Neural cell (in vitro differentiated cells): ENCODE data around the gene ASCC3. TPM values are rescaled to one million over a fixed set of nuclear protein-coding genes. Genes with fewer than 3 reads are reported as not detected.
A peak's percentile ranks its signal among the peaks of the same experiment; 100 is the strongest.

Source experiments
- H2AFZ ChIP-seq: fragments of 200-600, 300-800 bp; sonication (generic), shearing (Covaris generic); 2 replicates; pipeline ENCODE4 v1.6.0; 2014; ENCODE audit warnings: low read depth, mild to moderate bottlenecking, antibody characterized with exemption, low read length, moderate library complexity
- H3F3A ChIP-seq: fragments of 200-600 bp; shearing (Covaris generic); 2 replicates; pipeline ENCODE4 v1.6.1; 2016; ENCODE audit warnings: mild to moderate bottlenecking, moderate library complexity, mixed read lengths, antibody characterized with exemption, low read length; ENCODE audit not compliant: insufficient read depth, poor library complexity, severe bottlenecking
- H3K27ac ChIP-seq: fragments of 200-600, 300-800 bp; sonication (generic), shearing (Covaris generic); 2 replicates; pipeline ENCODE4 v1.5.1; 2014; ENCODE audit warnings: mild to moderate bottlenecking, low read length, moderate library complexity
- H3K27me3 ChIP-seq: fragments of 300-800, 200-600 bp; sonication (generic), shearing (Covaris generic); 2 replicates; pipeline ENCODE4 v1.6.0; 2014; ENCODE audit warnings: mild to moderate bottlenecking, low read depth, low read length, moderate library complexity; ENCODE audit not compliant: insufficient read depth
- H3K36me3 ChIP-seq: fragments of 300-800, 200-600 bp; sonication (generic), shearing (Covaris generic); 2 replicates; pipeline ENCODE4 v1.5.1; 2014; ENCODE audit warnings: mild to moderate bottlenecking, antibody characterized with exemption, low read length, moderate library complexity; ENCODE audit not compliant: insufficient read depth
- H3K4me2 ChIP-seq: fragments of 300-800, 200-600 bp; sonication (generic), shearing (Covaris generic); 2 replicates; pipeline ENCODE4 v1.6.0; 2014; ENCODE audit warnings: mild to moderate bottlenecking, low read length
- H3K4me3 ChIP-seq: fragments of 300-800, 200-600 bp; sonication (generic), shearing (Covaris generic); 2 replicates; pipeline ENCODE4 v1.5.1; 2014; ENCODE audit warnings: mild to moderate bottlenecking, low read length, moderate library complexity
- H3K79me2 ChIP-seq: fragments of 200-600 bp; shearing (Covaris generic); replicated peaks from 2 replicates; pipeline ENCODE4 v1.6.0; 2014; ENCODE audit warnings: mild to moderate bottlenecking, low read length, moderate library complexity; ENCODE audit not compliant: insufficient read depth
- H3K9ac ChIP-seq: fragments of 300-800, 200-600 bp; sonication (generic), shearing (Covaris generic); 2 replicates; pipeline ENCODE4 v1.6.1; 2016; ENCODE audit warnings: mild to moderate bottlenecking, low read length, mixed read lengths
- H3K9me2 ChIP-seq: fragments of 200-600 bp; shearing (Covaris generic); 2 replicates; pipeline ENCODE4 v1.6.1; 2016; ENCODE audit warnings: mild to moderate bottlenecking, low read length, mixed read lengths; ENCODE audit not compliant: insufficient read depth
- H3K9me3 ChIP-seq: fragments of 200-600, 300-800 bp; sonication (generic), shearing (Covaris generic); 2 replicates; pipeline ENCODE4 v1.6.1; 2016; ENCODE audit warnings: mild to moderate bottlenecking, mixed run types, low read length, moderate library complexity, mixed read lengths
- H4K20me1 ChIP-seq: fragments of 200-600 bp; shearing (Covaris generic); 2 replicates; pipeline ENCODE4 v1.6.1; 2016; ENCODE audit warnings: mild to moderate bottlenecking, mixed run types; ENCODE audit not compliant: insufficient read depth
- EP300 ChIP-seq: fragments of 450-650 bp; conservative IDR thresholded peaks from 2 replicates; pipeline ENCODE4 v1.6.1; 2014; ENCODE audit warnings: antibody characterized with exemption, mild to moderate bottlenecking, moderate library complexity; ENCODE audit not compliant: poor library complexity, severe bottlenecking
- EZH2 ChIP-seq: fragments of 200-600, 300-800 bp; shearing (Covaris generic), sonication (generic); IDR thresholded peaks from 2 replicates; pipeline ENCODE4 v1.6.1; 2014; ENCODE audit warnings: antibody characterized with exemption, low read length, borderline replicate concordance, mild to moderate bottlenecking; ENCODE audit not compliant: insufficient read depth, poor library complexity, severe bottlenecking
- MXI1 ChIP-seq: fragments of 450-650 bp; conservative IDR thresholded peaks from 2 replicates; pipeline ENCODE4 v1.6.1; 2014; ENCODE audit warnings: antibody characterized with exemption, mild to moderate bottlenecking; ENCODE audit not compliant: poor library complexity, severe bottlenecking
- POLR2AphosphoS5 ChIP-seq: IDR thresholded peaks from 2 replicates; pipeline ENCODE4 v1.6.1; 2012
- RAD21 ChIP-seq: fragments of 450-650 bp; conservative IDR thresholded peaks from 2 replicates; pipeline ENCODE4 v1.6.1; 2014; ENCODE audit warnings: antibody characterized with exemption, mild to moderate bottlenecking, moderate library complexity
- SMC3 ChIP-seq: fragments of 450-650 bp; conservative IDR thresholded peaks from 2 replicates; pipeline ENCODE4 v1.6.1; 2014; ENCODE audit warnings: antibody characterized with exemption, mild to moderate bottlenecking, moderate library complexity; ENCODE audit not compliant: poor library complexity
- TAF1 ChIP-seq: IDR thresholded peaks from 2 replicates; pipeline ENCODE4 v1.6.1; 2012; ENCODE audit warnings: low read depth
- polyA plus RNA-seq: library from polyadenylated mRNA; depleted of rRNA; stranded (reverse); fragments of >200 nt; gene quantifications from 2 replicates; pipeline ENCODE4 v1.2.3, GENCODE V29; 2014
- TF ChIP-seq, protein P1 (sequence below): IDR thresholded peaks from 2 replicates; pipeline ENCODE4 v1.6.1; 2012; ENCODE audit warnings: borderline replicate concordance
- TF ChIP-seq, protein P2 (sequence below): fragments of 450-650 bp; IDR thresholded peaks from 2 replicates; pipeline ENCODE4 v1.5.1; 2014; ENCODE audit warnings: antibody characterized with exemption, mild to moderate bottlenecking, moderate library complexity; ENCODE audit not compliant: poor library complexity, severe bottlenecking

ASCC3 gene
- polyA plus RNA-seq, 1 donor from 2014 or later, result 14.9 TPM

DNA sequence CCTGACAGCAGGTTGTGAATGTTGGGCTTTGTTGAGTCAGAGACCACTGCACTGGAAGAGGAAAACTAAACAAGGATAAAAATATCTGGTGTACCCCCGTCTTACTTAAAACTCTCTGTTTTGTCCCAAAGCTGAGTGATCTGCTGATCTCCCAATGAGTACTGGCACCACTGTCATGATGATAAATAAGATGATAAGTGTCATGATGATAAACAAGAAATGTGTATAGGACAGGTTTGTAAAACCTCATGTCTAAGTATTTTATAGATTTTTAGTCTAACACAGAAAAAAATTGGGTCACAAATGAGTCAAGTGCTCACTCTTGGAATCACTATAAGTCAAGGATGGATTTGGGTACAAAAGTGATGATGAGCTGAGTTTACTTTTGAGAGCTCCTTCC, 407.9 kb downstream of the ASCC3 start:
- TF ChIP-seq, protein P1, sequence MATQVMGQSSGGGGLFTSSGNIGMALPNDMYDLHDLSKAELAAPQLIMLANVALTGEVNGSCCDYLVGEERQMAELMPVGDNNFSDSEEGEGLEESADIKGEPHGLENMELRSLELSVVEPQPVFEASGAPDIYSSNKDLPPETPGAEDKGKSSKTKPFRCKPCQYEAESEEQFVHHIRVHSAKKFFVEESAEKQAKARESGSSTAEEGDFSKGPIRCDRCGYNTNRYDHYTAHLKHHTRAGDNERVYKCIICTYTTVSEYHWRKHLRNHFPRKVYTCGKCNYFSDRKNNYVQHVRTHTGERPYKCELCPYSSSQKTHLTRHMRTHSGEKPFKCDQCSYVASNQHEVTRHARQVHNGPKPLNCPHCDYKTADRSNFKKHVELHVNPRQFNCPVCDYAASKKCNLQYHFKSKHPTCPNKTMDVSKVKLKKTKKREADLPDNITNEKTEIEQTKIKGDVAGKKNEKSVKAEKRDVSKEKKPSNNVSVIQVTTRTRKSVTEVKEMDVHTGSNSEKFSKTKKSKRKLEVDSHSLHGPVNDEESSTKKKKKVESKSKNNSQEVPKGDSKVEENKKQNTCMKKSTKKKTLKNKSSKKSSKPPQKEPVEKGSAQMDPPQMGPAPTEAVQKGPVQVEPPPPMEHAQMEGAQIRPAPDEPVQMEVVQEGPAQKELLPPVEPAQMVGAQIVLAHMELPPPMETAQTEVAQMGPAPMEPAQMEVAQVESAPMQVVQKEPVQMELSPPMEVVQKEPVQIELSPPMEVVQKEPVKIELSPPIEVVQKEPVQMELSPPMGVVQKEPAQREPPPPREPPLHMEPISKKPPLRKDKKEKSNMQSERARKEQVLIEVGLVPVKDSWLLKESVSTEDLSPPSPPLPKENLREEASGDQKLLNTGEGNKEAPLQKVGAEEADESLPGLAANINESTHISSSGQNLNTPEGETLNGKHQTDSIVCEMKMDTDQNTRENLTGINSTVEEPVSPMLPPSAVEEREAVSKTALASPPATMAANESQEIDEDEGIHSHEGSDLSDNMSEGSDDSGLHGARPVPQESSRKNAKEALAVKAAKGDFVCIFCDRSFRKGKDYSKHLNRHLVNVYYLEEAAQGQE, result no peak
- TF ChIP-seq POLR2AphosphoS5, result no peak
- no peak for TF ChIP-seq TAF1
- no peak for TF ChIP-seq MXI1
- TF ChIP-seq RAD21, result no peak
- TF ChIP-seq, protein P2, sequence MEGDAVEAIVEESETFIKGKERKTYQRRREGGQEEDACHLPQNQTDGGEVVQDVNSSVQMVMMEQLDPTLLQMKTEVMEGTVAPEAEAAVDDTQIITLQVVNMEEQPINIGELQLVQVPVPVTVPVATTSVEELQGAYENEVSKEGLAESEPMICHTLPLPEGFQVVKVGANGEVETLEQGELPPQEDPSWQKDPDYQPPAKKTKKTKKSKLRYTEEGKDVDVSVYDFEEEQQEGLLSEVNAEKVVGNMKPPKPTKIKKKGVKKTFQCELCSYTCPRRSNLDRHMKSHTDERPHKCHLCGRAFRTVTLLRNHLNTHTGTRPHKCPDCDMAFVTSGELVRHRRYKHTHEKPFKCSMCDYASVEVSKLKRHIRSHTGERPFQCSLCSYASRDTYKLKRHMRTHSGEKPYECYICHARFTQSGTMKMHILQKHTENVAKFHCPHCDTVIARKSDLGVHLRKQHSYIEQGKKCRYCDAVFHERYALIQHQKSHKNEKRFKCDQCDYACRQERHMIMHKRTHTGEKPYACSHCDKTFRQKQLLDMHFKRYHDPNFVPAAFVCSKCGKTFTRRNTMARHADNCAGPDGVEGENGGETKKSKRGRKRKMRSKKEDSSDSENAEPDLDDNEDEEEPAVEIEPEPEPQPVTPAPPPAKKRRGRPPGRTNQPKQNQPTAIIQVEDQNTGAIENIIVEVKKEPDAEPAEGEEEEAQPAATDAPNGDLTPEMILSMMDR, result no peak

DNA sequence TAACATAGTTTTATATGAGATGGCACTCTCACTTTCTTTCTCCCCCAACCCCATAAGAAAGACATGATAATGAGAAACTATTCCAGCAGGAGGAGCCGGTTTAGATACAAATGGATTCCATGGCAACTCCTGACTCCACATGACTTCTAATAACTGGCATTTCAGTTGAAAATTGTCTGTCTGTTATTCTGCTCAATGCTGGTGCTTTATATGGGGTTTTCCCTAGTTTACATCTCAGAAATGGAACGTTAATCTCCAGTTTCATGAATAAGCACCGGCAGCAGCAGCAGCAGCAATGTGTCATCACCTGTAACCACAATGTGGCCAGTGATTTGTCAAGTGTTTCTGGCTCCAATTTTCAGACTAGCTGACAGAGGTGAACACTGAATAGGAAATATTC, 408.5 kb downstream of the ASCC3 start:
- peak overlapping the region; percentile 17 for H3K4me3 ChIP-seq

More for the DNA sequence above, 407.9 kb downstream of the ASCC3 start:
- Histone ChIP-seq H3K9me2 (no peaks in the 10 kb centered on the region), H3K36me3 (no peaks in the 10 kb centered on the region), H3K4me2 (peak overlapping the region; percentile 12), H3K79me2 (no peaks in the 10 kb centered on the region), H2AFZ (no peak overlapping the region), H3K27ac (no peak overlapping the region), H3K9me3 (no peaks in the 10 kb centered on the region), H3K4me3 (no peak overlapping the region), H3F3A (no peaks in the 10 kb centered on the region), H3K27me3 (peaks cover 40% of the 10 kb centered on the region), H3K9ac (no peak overlapping the region), H4K20me1 (no peaks in the 10 kb centered on the region)

More for the DNA sequence above, 408.5 kb downstream of the ASCC3 start:
- Histone ChIP-seq H3K36me3 (no peaks in the 10 kb centered on the region), H4K20me1 (no peaks in the 10 kb centered on the region), H2AFZ (no peak overlapping the region), H3K4me2 (peak overlapping the region; percentile 12), H3K27me3 (peaks cover 45% of the 10 kb centered on the region), H3K79me2 (no peaks in the 10 kb centered on the region), H3K9me3 (no peaks in the 10 kb centered on the region), H3K9ac (no peak overlapping the region), H3F3A (no peaks in the 10 kb centered on the region), H3K9me2 (no peaks in the 10 kb centered on the region), H3K27ac (no peak overlapping the region)
- TF ChIP-seq TAF1, result no peak
- TF ChIP-seq, protein P1, result no peak
- TF ChIP-seq RAD21, result no peak
- TF ChIP-seq POLR2AphosphoS5, result no peak
- no peak for TF ChIP-seq MXI1
- TF ChIP-seq, protein P2, result peak; percentile 49
- TF ChIP-seq SMC3, result peak; percentile 46
- peak; percentile 35 for TF ChIP-seq EP300
- TF ChIP-seq EZH2, result no peak
